Stimulated activated CD4-positive, alpha-beta T cell treated with anti-CD3 and anti-CD28 coated beads, Interleukin-2, amount 100 ng/mL, for 4 hours (primary cell): ENCODE results near the gene TMEM116.
"Not testable (repeated sequence)": the region's sequence is repeated elsewhere in the genome, so short reads cannot be mapped to it uniquely, and the experiment has no call there.

Experiments
- DNase-seq: peaks from one replicate; pipeline ENCODE4 v3.0.0-alpha.2; 2020; ENCODE audit warnings: low read depth

TMEM116 gene

GRCh38 chr12:112012775-112013600 lies at the start of gene TMEM116, which contains the start of gene ERP29:
Gene TMEM116 (minus strand): TSS chr12:112013165. CDS start chr12:112005270, 7,895 bp downstream.
Gene ERP29 (plus strand): TSS chr12:112013426. CDS start chr12:112013466, 40 bp downstream.
- DNase-seq = peak; percentile 100

- DNase-seq = no peak
These were observed 48.2 kb upstream of the TMEM116 start for GRCh38 chr12:112061137-112061536.

- DNase-seq = no peak
These were observed 36.4 kb upstream of the TMEM116 start for GRCh38 chr12:112049351-112049750.

- DNase-seq = no peak
These were observed 33.0 kb upstream of the TMEM116 start for GRCh38 chr12:112046003-112046402.

- not testable (repeated sequence) for DNase-seq
These were observed 23.6 kb upstream of the TMEM116 start for GRCh38 chr12:112036614-112037013.

- no peak for DNase-seq
These were observed 22.3 kb upstream of the TMEM116 start for GRCh38 chr12:112035219-112035785.

GRCh38 chr12:112032292-112032691 lies 19.3 kb upstream of the TMEM116 start:
- no peak for DNase-seq

- no peak for DNase-seq
These were observed 18.5 kb upstream of the TMEM116 start for GRCh38 chr12:112031472-112031871.

GRCh38 chr12:112029301-112029700 lies 16.3 kb upstream of the TMEM116 start:
- DNase-seq = no peak

- DNase-seq = no peak
These were observed 12.9 kb upstream of the TMEM116 start for GRCh38 chr12:112025808-112026375.

GRCh38 chr12:112023759-112024396 lies 10.9 kb upstream of the TMEM116 start:
- DNase-seq = no peak

GRCh38 chr12:112022241-112023016 lies 9.5 kb upstream of the TMEM116 start:
- no peak for DNase-seq

GRCh38 chr12:112020947-112021457 lies 8.0 kb upstream of the TMEM116 start:
- no peak for DNase-seq

GRCh38 chr12:112018571-112019237 lies 5.7 kb upstream of the TMEM116 start:
- DNase-seq = no peak

GRCh38 chr12:112017041-112017440 lies 4.1 kb upstream of the TMEM116 start:
- DNase-seq = no peak

GRCh38 chr12:112015938-112016337 lies 3.0 kb upstream of the TMEM116 start:
- no peak for DNase-seq

GRCh38 chr12:112013601-112014402 lies 837 bp upstream of the TMEM116 start:
- DNase-seq = peak; percentile 68

GRCh38 chr12:112011685-112012084 lies 1.3 kb downstream of the TMEM116 start:
- DNase-seq = no peak

GRCh38 chr12:112010415-112011344 lies 2.3 kb downstream of the TMEM116 start:
- no peak for DNase-seq
